Thyroid gland (tissue), 4 donors: ENCODE results near the gene RPSA.

Source experiments
- CTCF ChIP-seq, 6 experiments: fragments of 200-600 bp in 3 of 6; fragments of 450-650 bp in 3 of 6; sonication (generic) in 3 of 6; IDR thresholded peaks; one replicate each; pipeline ENCODE4 v1.5.1; 2016 to 2019; ENCODE audit warnings: antibody characterized with exemption in 6 of 6, mild to moderate bottlenecking in 2 of 6, inconsistent platforms in 1 of 6, moderate library complexity in 1 of 6
- POLR2A ChIP-seq, 2 donors: fragments of 450-650 bp; IDR thresholded peaks; one replicate each; pipeline ENCODE4 v1.6.1; 2017; ENCODE audit warnings: antibody characterized with exemption in 2 of 2, mild to moderate bottlenecking in 2 of 2, moderate library complexity in 1 of 2

GRCh38 chr3:39410893-39411292 is 4.4 kb downstream of the RPSA start:
- no peak for TF ChIP-seq POLR2A (IDR thresholded peaks at IDR 0.05)
- no peak for TF ChIP-seq CTCF (IDR thresholded peaks at IDR 0.05)
